ENCODE data around the gene SLC4A1AP. TPM values are rescaled to one million over a fixed set of nuclear protein-coding genes. Genes with fewer than 3 reads are reported as not detected.

SLC4A1AP gene
- polyA plus RNA-seq, 1 donor from 2014 or later: 47.9 TPM

DNA sequence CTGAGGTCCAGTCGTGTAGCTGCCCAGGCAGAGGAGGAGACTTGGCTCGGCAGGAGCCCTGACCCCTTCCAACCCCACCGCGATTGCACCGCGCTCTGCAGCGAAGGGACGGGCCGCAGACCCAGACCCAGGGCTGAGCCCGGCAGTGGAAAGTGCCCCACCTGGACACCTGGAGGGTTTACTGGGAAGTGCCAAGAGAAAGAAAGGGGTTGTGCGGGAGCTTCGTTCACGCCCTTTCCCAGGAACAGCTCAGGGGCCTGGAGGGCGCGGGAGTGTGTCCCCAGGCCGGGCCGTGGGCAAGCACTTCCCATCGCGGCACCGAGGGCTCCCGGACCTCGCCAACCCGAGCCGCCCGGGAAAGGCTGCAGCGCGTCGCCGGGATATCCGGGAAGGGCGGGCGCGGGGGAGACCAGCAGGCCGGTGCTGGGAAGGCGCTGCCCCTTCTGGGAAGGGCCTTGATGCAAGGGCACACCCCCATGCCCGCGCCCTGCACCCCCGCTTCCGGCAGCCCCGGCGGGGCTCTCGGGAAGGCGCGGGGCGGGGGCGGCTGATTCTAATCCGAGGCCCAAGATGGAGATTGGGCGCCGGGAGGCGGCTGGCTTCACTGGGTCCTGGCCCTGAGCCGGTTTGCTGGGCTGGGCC is 71.7 kb downstream of the SLC4A1AP start:
- Histone ChIP-seq H3K27ac (ENCODE audit: low read length) (no peak overlapping the region), H3K79me2 (replicated peaks; ENCODE audit: insufficient read depth, low read length) (no peaks in the 10 kb centered on the region), H3K4me2 (ENCODE audit: low read length) (no peak overlapping the region), H3K9me2 (ENCODE audit: insufficient read depth, low read length) (no peaks in the 10 kb centered on the region), H2AFZ (ENCODE audit: low read depth, low read length) (no peak overlapping the region), H3K4me3 (ENCODE audit: low read length) (no peak overlapping the region), H3F3A (ENCODE audit: insufficient read depth, low read length, poor library complexity, severe bottlenecking) (no peaks in the 10 kb centered on the region), H3K9me3 (ENCODE audit: low read length) (no peaks in the 10 kb centered on the region), H3K9ac (ENCODE audit: low read length) (no peak overlapping the region), H4K20me1 (ENCODE audit: insufficient read depth) (no peaks in the 10 kb centered on the region), H3K36me3 (ENCODE audit: insufficient read depth, low read length) (no peaks in the 10 kb centered on the region), H3K27me3 (ENCODE audit: insufficient read depth, low read depth, low read length) (peaks cover 7% of the 10 kb centered on the region)
- no peak for TF ChIP-seq EZH2 (IDR thresholded peaks at IDR 0.05; ENCODE audit: borderline replicate concordance, insufficient read depth, low read length, poor library complexity, severe bottlenecking)
- TF ChIP-seq EP300 (conservative IDR thresholded peaks at IDR 0.05; ENCODE audit: poor library complexity, severe bottlenecking): no peak
- TF ChIP-seq SMC3 (conservative IDR thresholded peaks at IDR 0.05; ENCODE audit: poor library complexity): no peak
- no peak for TF ChIP-seq POLR2AphosphoS5 (IDR thresholded peaks at IDR 0.05)
- TF ChIP-seq, protein P1, sequence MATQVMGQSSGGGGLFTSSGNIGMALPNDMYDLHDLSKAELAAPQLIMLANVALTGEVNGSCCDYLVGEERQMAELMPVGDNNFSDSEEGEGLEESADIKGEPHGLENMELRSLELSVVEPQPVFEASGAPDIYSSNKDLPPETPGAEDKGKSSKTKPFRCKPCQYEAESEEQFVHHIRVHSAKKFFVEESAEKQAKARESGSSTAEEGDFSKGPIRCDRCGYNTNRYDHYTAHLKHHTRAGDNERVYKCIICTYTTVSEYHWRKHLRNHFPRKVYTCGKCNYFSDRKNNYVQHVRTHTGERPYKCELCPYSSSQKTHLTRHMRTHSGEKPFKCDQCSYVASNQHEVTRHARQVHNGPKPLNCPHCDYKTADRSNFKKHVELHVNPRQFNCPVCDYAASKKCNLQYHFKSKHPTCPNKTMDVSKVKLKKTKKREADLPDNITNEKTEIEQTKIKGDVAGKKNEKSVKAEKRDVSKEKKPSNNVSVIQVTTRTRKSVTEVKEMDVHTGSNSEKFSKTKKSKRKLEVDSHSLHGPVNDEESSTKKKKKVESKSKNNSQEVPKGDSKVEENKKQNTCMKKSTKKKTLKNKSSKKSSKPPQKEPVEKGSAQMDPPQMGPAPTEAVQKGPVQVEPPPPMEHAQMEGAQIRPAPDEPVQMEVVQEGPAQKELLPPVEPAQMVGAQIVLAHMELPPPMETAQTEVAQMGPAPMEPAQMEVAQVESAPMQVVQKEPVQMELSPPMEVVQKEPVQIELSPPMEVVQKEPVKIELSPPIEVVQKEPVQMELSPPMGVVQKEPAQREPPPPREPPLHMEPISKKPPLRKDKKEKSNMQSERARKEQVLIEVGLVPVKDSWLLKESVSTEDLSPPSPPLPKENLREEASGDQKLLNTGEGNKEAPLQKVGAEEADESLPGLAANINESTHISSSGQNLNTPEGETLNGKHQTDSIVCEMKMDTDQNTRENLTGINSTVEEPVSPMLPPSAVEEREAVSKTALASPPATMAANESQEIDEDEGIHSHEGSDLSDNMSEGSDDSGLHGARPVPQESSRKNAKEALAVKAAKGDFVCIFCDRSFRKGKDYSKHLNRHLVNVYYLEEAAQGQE (IDR thresholded peaks at IDR 0.05; ENCODE audit: borderline replicate concordance): no peak
- no peak for TF ChIP-seq MXI1 (conservative IDR thresholded peaks at IDR 0.05; ENCODE audit: poor library complexity, severe bottlenecking)
- no peak for TF ChIP-seq RAD21 (conservative IDR thresholded peaks at IDR 0.05)
- TF ChIP-seq TAF1 (IDR thresholded peaks at IDR 0.05; ENCODE audit: low read depth): no peak
- TF ChIP-seq, protein P2, sequence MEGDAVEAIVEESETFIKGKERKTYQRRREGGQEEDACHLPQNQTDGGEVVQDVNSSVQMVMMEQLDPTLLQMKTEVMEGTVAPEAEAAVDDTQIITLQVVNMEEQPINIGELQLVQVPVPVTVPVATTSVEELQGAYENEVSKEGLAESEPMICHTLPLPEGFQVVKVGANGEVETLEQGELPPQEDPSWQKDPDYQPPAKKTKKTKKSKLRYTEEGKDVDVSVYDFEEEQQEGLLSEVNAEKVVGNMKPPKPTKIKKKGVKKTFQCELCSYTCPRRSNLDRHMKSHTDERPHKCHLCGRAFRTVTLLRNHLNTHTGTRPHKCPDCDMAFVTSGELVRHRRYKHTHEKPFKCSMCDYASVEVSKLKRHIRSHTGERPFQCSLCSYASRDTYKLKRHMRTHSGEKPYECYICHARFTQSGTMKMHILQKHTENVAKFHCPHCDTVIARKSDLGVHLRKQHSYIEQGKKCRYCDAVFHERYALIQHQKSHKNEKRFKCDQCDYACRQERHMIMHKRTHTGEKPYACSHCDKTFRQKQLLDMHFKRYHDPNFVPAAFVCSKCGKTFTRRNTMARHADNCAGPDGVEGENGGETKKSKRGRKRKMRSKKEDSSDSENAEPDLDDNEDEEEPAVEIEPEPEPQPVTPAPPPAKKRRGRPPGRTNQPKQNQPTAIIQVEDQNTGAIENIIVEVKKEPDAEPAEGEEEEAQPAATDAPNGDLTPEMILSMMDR (IDR thresholded peaks at IDR 0.05; ENCODE audit: poor library complexity, severe bottlenecking): no peak

DNA sequence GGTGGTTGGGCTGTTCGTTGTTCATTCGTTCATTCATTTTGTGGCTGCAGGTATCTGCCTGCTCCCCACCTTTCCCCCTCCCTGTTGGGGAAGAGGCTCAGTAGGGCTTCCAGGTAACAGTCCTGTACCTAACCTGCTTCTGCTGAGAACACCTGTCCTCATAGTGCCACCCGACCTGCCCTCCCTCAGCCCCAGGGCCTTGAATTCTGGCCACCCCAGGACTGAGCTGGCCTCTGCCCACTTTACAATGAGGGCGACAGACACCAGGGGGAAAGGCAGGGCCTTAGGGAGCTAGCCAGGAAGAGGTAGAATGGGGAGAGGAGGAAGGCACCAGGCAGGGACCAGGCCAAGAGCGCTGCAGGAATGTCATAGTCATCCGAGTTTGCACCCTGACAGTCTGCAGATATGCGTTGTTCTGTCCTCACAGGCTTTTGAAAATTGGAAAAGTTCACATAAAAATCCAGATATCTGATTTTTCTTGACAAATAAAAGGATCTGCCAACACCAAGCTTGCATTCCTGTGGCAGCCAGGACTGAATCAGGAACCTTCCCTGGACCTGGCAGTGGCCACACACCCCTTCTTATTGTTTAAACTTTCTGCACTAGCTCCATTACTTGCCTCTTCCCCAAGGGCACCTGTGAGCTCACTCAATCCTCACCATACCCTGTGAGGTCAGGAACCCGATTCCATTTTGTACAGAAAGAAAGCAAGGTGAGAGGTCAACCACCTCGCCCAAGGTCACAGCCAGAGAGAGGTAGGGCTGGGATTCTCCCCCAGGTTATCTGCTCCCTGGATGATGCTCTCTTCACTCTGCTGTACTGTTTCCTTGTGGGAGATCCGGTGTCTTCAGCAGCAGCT is 72.6 kb downstream of the SLC4A1AP start:
- Histone ChIP-seq H3F3A (ENCODE audit: insufficient read depth, low read length, poor library complexity, severe bottlenecking) (no peaks in the 10 kb centered on the region), H3K27ac (ENCODE audit: low read length) (no peak overlapping the region), H3K79me2 (replicated peaks; ENCODE audit: insufficient read depth, low read length) (no peaks in the 10 kb centered on the region), H4K20me1 (ENCODE audit: insufficient read depth) (no peaks in the 10 kb centered on the region), H3K9me3 (ENCODE audit: low read length) (no peaks in the 10 kb centered on the region), H3K9ac (ENCODE audit: low read length) (no peak overlapping the region), H3K4me2 (ENCODE audit: low read length) (no peak overlapping the region), H2AFZ (ENCODE audit: low read depth, low read length) (no peak overlapping the region), H3K4me3 (ENCODE audit: low read length) (no peak overlapping the region), H3K27me3 (ENCODE audit: insufficient read depth, low read depth, low read length) (peaks cover 7% of the 10 kb centered on the region), H3K9me2 (ENCODE audit: insufficient read depth, low read length) (no peaks in the 10 kb centered on the region), H3K36me3 (ENCODE audit: insufficient read depth, low read length) (no peaks in the 10 kb centered on the region)
- TF ChIP-seq EP300 (conservative IDR thresholded peaks at IDR 0.05; ENCODE audit: poor library complexity, severe bottlenecking) (no peak), MXI1 (conservative IDR thresholded peaks at IDR 0.05; ENCODE audit: poor library complexity, severe bottlenecking) (no peak), TAF1 (IDR thresholded peaks at IDR 0.05; ENCODE audit: low read depth) (no peak), EZH2 (IDR thresholded peaks at IDR 0.05; ENCODE audit: borderline replicate concordance, insufficient read depth, low read length, poor library complexity, severe bottlenecking) (no peak), RAD21 (conservative IDR thresholded peaks at IDR 0.05) (no peak), POLR2AphosphoS5 (IDR thresholded peaks at IDR 0.05) (no peak), SMC3 (conservative IDR thresholded peaks at IDR 0.05; ENCODE audit: poor library complexity) (no peak)
- TF ChIP-seq, protein P1 (IDR thresholded peaks at IDR 0.05; ENCODE audit: borderline replicate concordance): no peak
- TF ChIP-seq, protein P2 (IDR thresholded peaks at IDR 0.05; ENCODE audit: poor library complexity, severe bottlenecking): no peak

Data from neural cell (in vitro differentiated cells).